A172 (cell line): ENCODE data around the gene TAGLN2. TPM values are rescaled to one million over a fixed set of nuclear protein-coding genes. Genes with fewer than 3 reads are reported as not detected.

Source experiments
- DNase-seq: peaks from one replicate; pipeline ENCODE4 v3.0.0-alpha.2; 2015; ENCODE audit warnings: low spot score
- total RNA-seq: library from RNA; depleted of rRNA; stranded (reverse); fragments of >200 nt; shearing (Covaris generic); gene quantifications from 2 replicates; pipeline ENCODE4 v1.2.3, GENCODE V29; 2014; rRNA removed

Gene TAGLN2
- total RNA-seq, 1 experiment from 2014 or later = 734 TPM

- DNase-seq = peak; percentile 38
Measured at GRCh38 chr1:159877695-159878444, 47.4 kb downstream of the TAGLN2 start.

- no peak for DNase-seq
Measured at GRCh38 chr1:159873530-159874143, 51.7 kb downstream of the TAGLN2 start.

GRCh38 chr1:159872891-159873290 lies 52.4 kb downstream of the TAGLN2 start:
- no peak for DNase-seq

- no peak for DNase-seq
Measured at GRCh38 chr1:159870704-159871103, 54.6 kb downstream of the TAGLN2 start.

GRCh38 chr1:159869607-159870006 lies 55.7 kb downstream of the TAGLN2 start:
- DNase-seq = no peak

GRCh38 chr1:159869173-159869572 lies 56.1 kb downstream of the TAGLN2 start:
- DNase-seq = peak; percentile 96

GRCh38 chr1:159868766-159869165 lies 56.5 kb downstream of the TAGLN2 start:
- DNase-seq = no peak

Other genes starting within 250 kb of the TAGLN2 start
- gene CRP, start 210.9 kb downstream of the TAGLN2 start, total RNA-seq = not detected in 2 replicates
- 123 and 142 TPM in 2 replicates for gene DUSP23, start 144.5 kb downstream of the TAGLN2 start, total RNA-seq
- 0.24 TPM in 1 of 2 replicates, not detected in the other for gene FCRL6, start 123.1 kb downstream of the TAGLN2 start, total RNA-seq
- 0.48 TPM in 1 of 2 replicates, not detected in the other for gene SLAMF8, start 98.6 kb downstream of the TAGLN2 start, total RNA-seq
- gene VSIG8, start 62.9 kb downstream of the TAGLN2 start, total RNA-seq = not detected in 2 replicates
- gene CFAP45, start 25.3 kb downstream of the TAGLN2 start, total RNA-seq = 2.4 and 3.7 TPM in 2 replicates
- 0.89 and 1.6 TPM in 2 replicates for gene IGSF9, start 20.1 kb upstream of the TAGLN2 start, total RNA-seq
- gene SLAMF9, start 28.7 kb upstream of the TAGLN2 start, total RNA-seq = not detected in 2 replicates
- 11.4 and 12.8 TPM in 2 replicates for gene PIGM, start 106.5 kb upstream of the TAGLN2 start, total RNA-seq
- not detected in 2 replicates for gene KCNJ10, start 144.7 kb upstream of the TAGLN2 start, total RNA-seq
- gene KCNJ9, start 156.0 kb upstream of the TAGLN2 start, total RNA-seq = not detected in 2 replicates
- 34.2 and 36.6 TPM in 2 replicates for gene IGSF8, start 173.1 kb upstream of the TAGLN2 start, total RNA-seq
- gene ATP1A2, start 190.3 kb upstream of the TAGLN2 start, total RNA-seq = 0.22 and 0.84 TPM in 2 replicates
- gene ATP1A4, start 226.1 kb upstream of the TAGLN2 start, total RNA-seq = not detected in 2 replicates